Activated T-cell treated with anti-CD3 and anti-CD28 coated beads, Interleukin-2, amount 50 U/mL, for 72 hours (primary cell): ENCODE data around the gene EIF4EBP3. TPM values are rescaled to one million over a fixed set of nuclear protein-coding genes. Genes with fewer than 3 reads are reported as not detected.

Experiments used
- ATAC-seq, 2 donors: fragments of 150-1000 bp; cut with Tn5 transposase; replicated peaks in 1 of 2; 2 replicates each; pipeline ENCODE4 v1.10.0; 2021; ENCODE audit warnings: moderate library complexity in 2 of 2, mild to moderate bottlenecking in 1 of 2
- DNase-seq, 2 donors: peaks; one replicate each; pipeline ENCODE4 v3.0.0; 2021 to 2022; ENCODE audit warnings: mixed read lengths in 1 of 2
- H3K27ac Mint-ChIP-seq: one replicate; pipeline ENCODE4 v1.8.0; 2022; ENCODE audit warnings: mild to moderate bottlenecking, moderate library complexity, mixed read lengths
- H3K27me3 Mint-ChIP-seq: one replicate; pipeline ENCODE4 v1.8.0; 2022; ENCODE audit warnings: low read depth, mixed read lengths
- H3K36me3 Mint-ChIP-seq, 2 donors: one replicate each; pipeline ENCODE4 v1.8.0; 2022; ENCODE audit warnings: mixed read lengths in 2 of 2, mild to moderate bottlenecking in 1 of 2; ENCODE audit not compliant: insufficient read depth in 2 of 2
- H3K4me1 Mint-ChIP-seq: one replicate; pipeline ENCODE4 v1.8.0; 2022; ENCODE audit warnings: low read depth, mixed read lengths
- H3K4me3 Mint-ChIP-seq, 2 donors: one replicate each; pipeline ENCODE4 v1.8.0; 2022; ENCODE audit warnings: mild to moderate bottlenecking in 2 of 2, mixed read lengths in 2 of 2, moderate library complexity in 2 of 2
- H3K9me3 Mint-ChIP-seq, 2 donors: one replicate each; pipeline ENCODE4 v1.8.0; 2022; ENCODE audit warnings: mixed read lengths in 2 of 2
- total RNA-seq, 2 donors: library from RNA; stranded (reverse); gene quantifications; one replicate each; pipeline ENCODE4 v1.2.3, GENCODE V29; 2022

EIF4EBP3 gene
- 10 to 100 TPM; 14.4 to 16.8 TPM for total RNA-seq

GRCh38 chr5:140547508-140548299 lies at the start of gene EIF4EBP3:
Gene EIF4EBP3, plus strand, starts transcription at chr5:140547662. Its CDS starts 76 bp downstream, at chr5:140547738.
- ATAC-seq = peak; percentile 96
- H3K4me1 Mint-ChIP-seq = peaks cover 55% of the 10 kb centered on the region
- peak; percentile 88 to 89 for DNase-seq
- peak within 1 kb of the TSS; percentile 96 for H3K27ac Mint-ChIP-seq
- H3K27me3 Mint-ChIP-seq = no peaks in the 10 kb centered on the region
- peak within 1 kb of the TSS; percentile 88 to 94 for H3K4me3 Mint-ChIP-seq
- peaks cover 10 to 23% of the 10 kb centered on the region in 2 donors for H3K36me3 Mint-ChIP-seq
- H3K9me3 Mint-ChIP-seq = no peaks in the 10 kb centered on the region

- Mint-ChIP-seq H3K9me3 (no peaks in the 10 kb centered on the region), H3K36me3 (peaks cover 5 to 12% of the 10 kb centered on the region in 2 donors), H3K4me1 (peaks cover 11% of the 10 kb centered on the region), H3K4me3 (no peak overlapping the region), H3K27ac (no peak overlapping the region), H3K27me3 (no peaks in the 10 kb centered on the region)
- ATAC-seq (no peak), DNase-seq (no peak)
Observed at GRCh38 chr5:140497897-140498296, 49.6 kb upstream of the EIF4EBP3 start.

- DNase-seq (no peak), ATAC-seq (no peak)
- peaks cover 5 to 12% of the 10 kb centered on the region in 2 donors for H3K36me3 Mint-ChIP-seq
- peak overlapping the region; percentile 20 for H3K27ac Mint-ChIP-seq
- H3K4me1 Mint-ChIP-seq = peaks cover 11% of the 10 kb centered on the region
- no peaks in the 10 kb centered on the region for H3K27me3 Mint-ChIP-seq
- no peaks in the 10 kb centered on the region for H3K9me3 Mint-ChIP-seq
- H3K4me3 Mint-ChIP-seq = no peak overlapping the region
Observed at GRCh38 chr5:140498591-140498990, 48.9 kb upstream of the EIF4EBP3 start.

GRCh38 chr5:140502834-140503233 lies 44.6 kb upstream of the EIF4EBP3 start:
- DNase-seq = no peak
- H3K9me3 Mint-ChIP-seq = no peaks in the 10 kb centered on the region
- no peaks in the 10 kb centered on the region for H3K4me1 Mint-ChIP-seq
- H3K27me3 Mint-ChIP-seq = no peaks in the 10 kb centered on the region
- H3K36me3 Mint-ChIP-seq = peaks cover 2 to 13% of the 10 kb centered on the region in 2 donors
- ATAC-seq = peak in 1 of 2 donors; percentile 44
- H3K4me3 Mint-ChIP-seq = no peak overlapping the region
- H3K27ac Mint-ChIP-seq = no peak overlapping the region

- ATAC-seq = no peak
- Mint-ChIP-seq H3K36me3 (peaks cover 5 to 30% of the 10 kb centered on the region in 2 donors), H3K27ac (no peak overlapping the region)
Observed at GRCh38 chr5:140509898-140510297, 37.6 kb upstream of the EIF4EBP3 start.

GRCh38 chr5:140513124-140513523 lies 34.3 kb upstream of the EIF4EBP3 start:
- Mint-ChIP-seq H3K27me3 (no peaks in the 10 kb centered on the region), H3K4me1 (no peaks in the 10 kb centered on the region), H3K9me3 (no peaks in the 10 kb centered on the region), H3K36me3 (peaks cover 6 to 33% of the 10 kb centered on the region in 2 donors), H3K4me3 (no peak overlapping the region), H3K27ac (no peak overlapping the region)
- DNase-seq (no peak), ATAC-seq (no peak)

More at GRCh38 chr5:140509898-140510297, 37.6 kb upstream of the EIF4EBP3 start:
- Mint-ChIP-seq H3K9me3 (no peaks in the 10 kb centered on the region), H3K27me3 (no peaks in the 10 kb centered on the region), H3K4me3 (no peak overlapping the region), H3K4me1 (no peaks in the 10 kb centered on the region)
- no peak for DNase-seq

- H3K4me3 Mint-ChIP-seq = no peak overlapping the region
- H3K36me3 Mint-ChIP-seq = peaks cover 2 to 20% of the 10 kb centered on the region in 2 donors
- H3K9me3 Mint-ChIP-seq = no peaks in the 10 kb centered on the region
- DNase-seq = no peak
- H3K27ac Mint-ChIP-seq = peak overlapping the region; percentile 90
- no peak for ATAC-seq
- no peaks in the 10 kb centered on the region for H3K4me1 Mint-ChIP-seq
- H3K27me3 Mint-ChIP-seq = no peaks in the 10 kb centered on the region
Observed at GRCh38 chr5:140524003-140524402, 23.5 kb upstream of the EIF4EBP3 start.

GRCh38 chr5:140540227-140540626 lies 7.2 kb upstream of the EIF4EBP3 start:
- H3K36me3 Mint-ChIP-seq = peaks cover 9 to 23% of the 10 kb centered on the region in 2 donors
- H3K4me1 Mint-ChIP-seq = peaks cover 2% of the 10 kb centered on the region
- H3K9me3 Mint-ChIP-seq = no peaks in the 10 kb centered on the region
- H3K27ac Mint-ChIP-seq = peak overlapping the region; percentile 49
- ATAC-seq (no peak), DNase-seq (no peak)
- H3K4me3 Mint-ChIP-seq = no peak overlapping the region
- H3K27me3 Mint-ChIP-seq = no peaks in the 10 kb centered on the region

- DNase-seq (no peak), ATAC-seq (no peak)
- no peak overlapping the region for H3K27ac Mint-ChIP-seq
- no peaks in the 10 kb centered on the region for H3K9me3 Mint-ChIP-seq
- H3K36me3 Mint-ChIP-seq = peaks cover 8 to 17% of the 10 kb centered on the region in 2 donors
- H3K27me3 Mint-ChIP-seq = no peaks in the 10 kb centered on the region
- peaks cover 11% of the 10 kb centered on the region for H3K4me1 Mint-ChIP-seq
- no peak overlapping the region for H3K4me3 Mint-ChIP-seq
Observed at GRCh38 chr5:140542972-140543371, 4.5 kb upstream of the EIF4EBP3 start.

- H3K27ac Mint-ChIP-seq = no peak overlapping the region
- H3K4me3 Mint-ChIP-seq = no peak overlapping the region
- H3K36me3 Mint-ChIP-seq = peaks cover 8 to 18% of the 10 kb centered on the region in 2 donors
- DNase-seq = no peak
- H3K9me3 Mint-ChIP-seq = no peaks in the 10 kb centered on the region
- H3K27me3 Mint-ChIP-seq = no peaks in the 10 kb centered on the region
- H3K4me1 Mint-ChIP-seq = peaks cover 30% of the 10 kb centered on the region
- no peak for ATAC-seq
Observed at GRCh38 chr5:140544986-140545385, 2.5 kb upstream of the EIF4EBP3 start.

- H3K4me3 Mint-ChIP-seq = no peak overlapping the region
- no peaks in the 10 kb centered on the region for H3K9me3 Mint-ChIP-seq
- H3K27ac Mint-ChIP-seq = no peak overlapping the region
- ATAC-seq (no peak), DNase-seq (no peak)
- H3K4me1 Mint-ChIP-seq = peaks cover 35% of the 10 kb centered on the region
- peaks cover 8 to 23% of the 10 kb centered on the region in 2 donors for H3K36me3 Mint-ChIP-seq
- H3K27me3 Mint-ChIP-seq = no peaks in the 10 kb centered on the region
Observed at GRCh38 chr5:140545606-140546005, 1.9 kb upstream of the EIF4EBP3 start.

GRCh38 chr5:140546851-140547507 lies 483 bp upstream of the EIF4EBP3 start:
- Mint-ChIP-seq H3K27me3 (no peaks in the 10 kb centered on the region), H3K4me1 (peaks cover 49% of the 10 kb centered on the region), H3K36me3 (peaks cover 10 to 25% of the 10 kb centered on the region in 2 donors), H3K27ac (peak overlapping the region; percentile 39), H3K9me3 (no peaks in the 10 kb centered on the region), H3K4me3 (peak overlapping the region; percentile 88 to 94)
- ATAC-seq (peak in 1 of 2 donors; percentile 5), DNase-seq (no peak)

- Mint-ChIP-seq H3K4me1 (peaks cover 61% of the 10 kb centered on the region), H3K27me3 (no peaks in the 10 kb centered on the region), H3K9me3 (no peaks in the 10 kb centered on the region), H3K27ac (peak overlapping the region; percentile 96), H3K4me3 (peak overlapping the region; percentile 88 to 94), H3K36me3 (peaks cover 12 to 28% of the 10 kb centered on the region in 2 donors)
- ATAC-seq (peak; percentile 0 to 2), DNase-seq (no peak)
Observed at GRCh38 chr5:140548300-140548688, 832 bp downstream of the EIF4EBP3 start.
